HG03565 (cell line): ENCODE data around the gene SLIT3.

Experiments
- ATAC-seq: cut with Tn5 transposase; IDR thresholded peaks from one replicate; pipeline ENCODE4 v1.9.1; 2021; ENCODE audit warnings: mild to moderate bottlenecking, moderate library complexity; ENCODE audit not compliant: unreplicated experiment

The SLIT3 gene

DNA sequence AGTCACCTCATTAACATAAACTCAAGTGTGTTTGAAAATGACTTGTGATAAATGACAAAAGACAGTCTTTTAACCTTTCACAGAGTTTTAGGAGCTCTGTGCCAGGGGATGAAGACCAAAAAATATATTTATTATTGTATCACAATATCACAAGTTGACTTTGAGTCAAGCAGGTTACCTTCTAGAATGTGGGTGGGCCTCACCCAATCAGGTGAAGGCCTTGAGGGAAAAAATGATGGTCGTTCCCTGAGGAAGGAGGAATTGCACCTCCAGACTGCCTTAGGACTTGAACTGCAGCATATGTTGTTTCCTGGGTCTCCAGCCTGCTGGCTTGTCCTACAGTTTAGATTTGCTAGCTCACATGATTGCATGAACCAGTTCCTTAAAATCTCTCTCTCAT is 680.1 kb downstream of the SLIT3 start:
- ATAC-seq = no peak

DNA sequence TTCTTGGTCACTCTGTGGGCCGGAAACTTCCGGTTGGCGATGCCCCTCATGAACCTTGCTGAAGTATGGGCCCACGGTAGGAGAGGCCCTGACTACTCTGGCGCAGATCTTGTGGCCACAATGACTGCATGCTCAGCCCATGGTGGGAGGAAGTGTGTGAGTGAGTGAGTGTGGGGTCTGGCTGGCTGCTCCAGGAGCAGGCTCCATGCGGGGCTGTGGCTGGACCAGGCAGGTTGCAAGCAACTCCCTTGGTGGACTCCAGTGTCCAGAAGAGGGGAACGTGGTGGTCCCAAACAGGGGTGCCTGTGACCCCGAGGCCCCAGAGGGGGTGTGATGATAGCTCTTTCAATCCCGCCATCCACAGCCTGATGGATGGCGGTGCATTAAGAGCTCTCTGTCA is 686.3 kb downstream of the SLIT3 start:
- no peak for ATAC-seq

DNA sequence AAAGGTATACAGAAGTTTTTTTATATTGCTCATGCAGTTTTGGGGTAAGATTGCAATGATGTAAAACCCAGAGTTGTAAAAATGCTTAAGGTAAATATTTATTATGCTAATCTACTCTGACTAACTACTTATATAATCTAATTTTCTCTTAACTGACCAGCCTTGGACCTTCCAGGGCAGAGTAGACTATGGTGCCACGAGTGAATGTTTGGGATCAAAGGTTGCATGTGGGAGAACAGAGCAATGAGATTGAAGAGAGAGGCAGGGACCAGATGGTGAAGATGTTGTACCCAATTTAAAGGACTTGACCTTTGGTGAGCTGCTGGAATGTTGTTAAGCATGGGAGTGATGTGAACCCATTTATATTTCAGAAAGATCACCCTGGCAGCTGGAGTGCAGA is 686.9 kb downstream of the SLIT3 start:
- no peak for ATAC-seq

DNA sequence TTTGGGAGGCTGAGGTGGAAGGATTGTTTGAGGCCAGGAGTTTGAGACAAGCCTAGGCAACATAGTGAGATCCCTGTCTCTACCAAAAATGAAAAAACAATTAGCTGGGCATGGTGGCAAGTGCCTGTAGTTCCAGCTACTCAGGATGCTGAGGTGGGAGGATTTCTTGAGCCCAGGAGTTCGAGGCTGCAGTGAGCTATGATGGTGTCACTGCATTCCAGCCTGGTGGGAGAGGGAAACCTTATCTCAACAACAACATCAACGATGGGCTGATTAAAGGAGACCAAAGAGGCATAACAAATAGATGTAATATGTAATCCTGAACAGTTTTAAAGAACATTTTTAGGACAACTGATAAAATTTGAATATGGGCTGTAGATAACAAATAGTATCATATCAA is 687.5 kb downstream of the SLIT3 start:
- ATAC-seq = no peak

DNA sequence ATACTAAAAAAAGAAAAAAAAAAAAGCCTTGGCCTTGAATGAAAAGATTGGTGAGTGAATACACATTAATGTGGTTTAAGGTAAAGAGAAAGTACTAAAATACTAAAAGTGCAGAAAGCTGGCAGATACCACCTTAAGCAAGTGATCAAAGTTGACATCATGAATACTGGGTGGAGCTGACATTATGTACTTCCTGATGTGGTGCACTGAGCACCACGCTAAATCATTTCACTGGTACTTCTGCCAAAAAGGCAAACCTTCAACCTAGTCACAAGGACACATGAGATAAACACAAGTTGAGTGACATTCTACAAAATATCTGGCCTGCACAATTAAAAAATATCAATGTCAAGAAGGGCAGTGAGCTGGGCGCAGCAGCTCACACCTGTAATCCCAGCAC is 687.9 kb downstream of the SLIT3 start:
- ATAC-seq = no peak

DNA sequence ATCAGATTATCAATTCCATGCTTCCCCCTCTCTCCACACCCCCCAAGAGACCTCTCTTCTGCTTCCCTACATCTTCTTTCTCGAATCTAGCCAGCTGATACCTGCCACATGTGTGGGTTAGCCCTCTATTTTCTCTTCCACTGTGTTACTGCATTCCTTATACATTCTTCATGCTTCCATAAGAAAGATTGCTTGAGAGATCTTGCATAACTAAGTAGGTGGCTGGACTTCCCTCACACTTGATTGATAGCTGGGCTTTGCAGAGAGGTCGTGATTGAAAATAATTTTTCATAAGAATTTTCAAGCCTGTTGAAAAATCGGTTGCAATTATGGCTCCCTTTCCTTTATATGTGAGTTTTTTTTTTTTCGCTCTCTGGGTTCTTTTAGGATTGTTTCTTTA is 688.8 kb downstream of the SLIT3 start:
- no peak for ATAC-seq
